OCI-LY3 (cell line): Measurements from ENCODE around the gene PADI3.

ENCODE experiments used
- EZH2phosphoT487 ChIP-seq: fragments of 200-600 bp; shearing (Covaris generic); IDR thresholded peaks from 2 replicates; pipeline ENCODE4 v1.6.1; 2018; ENCODE audit warnings: antibody characterized with exemption, mixed run types, low read depth
- TF ChIP-seq, protein P1 (sequence below): fragments of 200-600, 300-600 bp; sonication (generic); IDR thresholded peaks from 2 replicates; pipeline ENCODE4 v1.5.1; 2014; ENCODE audit warnings: antibody characterized with exemption, low read length, low read depth

DNA sequence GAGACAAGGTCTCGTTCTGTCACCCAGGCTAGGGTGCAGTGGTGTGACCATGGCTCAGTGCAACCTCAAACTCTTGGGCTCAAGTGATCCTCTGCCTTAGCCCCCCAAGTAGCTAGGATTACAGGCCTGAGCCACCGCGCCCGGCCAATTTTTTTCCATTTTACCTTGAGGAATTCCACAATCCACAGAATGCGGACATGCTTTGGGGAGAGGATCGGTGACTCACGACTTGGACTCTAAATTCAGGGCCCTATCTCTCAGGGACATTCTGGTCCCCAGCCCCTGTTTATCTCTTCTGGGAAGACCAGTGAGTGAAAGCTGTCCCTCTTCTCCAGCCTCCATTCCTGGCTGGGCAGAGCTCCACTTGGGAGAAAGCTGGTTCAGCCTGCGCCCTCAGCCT is 38.7 kb upstream of the PADI3 start:
- TF ChIP-seq, protein P1, sequence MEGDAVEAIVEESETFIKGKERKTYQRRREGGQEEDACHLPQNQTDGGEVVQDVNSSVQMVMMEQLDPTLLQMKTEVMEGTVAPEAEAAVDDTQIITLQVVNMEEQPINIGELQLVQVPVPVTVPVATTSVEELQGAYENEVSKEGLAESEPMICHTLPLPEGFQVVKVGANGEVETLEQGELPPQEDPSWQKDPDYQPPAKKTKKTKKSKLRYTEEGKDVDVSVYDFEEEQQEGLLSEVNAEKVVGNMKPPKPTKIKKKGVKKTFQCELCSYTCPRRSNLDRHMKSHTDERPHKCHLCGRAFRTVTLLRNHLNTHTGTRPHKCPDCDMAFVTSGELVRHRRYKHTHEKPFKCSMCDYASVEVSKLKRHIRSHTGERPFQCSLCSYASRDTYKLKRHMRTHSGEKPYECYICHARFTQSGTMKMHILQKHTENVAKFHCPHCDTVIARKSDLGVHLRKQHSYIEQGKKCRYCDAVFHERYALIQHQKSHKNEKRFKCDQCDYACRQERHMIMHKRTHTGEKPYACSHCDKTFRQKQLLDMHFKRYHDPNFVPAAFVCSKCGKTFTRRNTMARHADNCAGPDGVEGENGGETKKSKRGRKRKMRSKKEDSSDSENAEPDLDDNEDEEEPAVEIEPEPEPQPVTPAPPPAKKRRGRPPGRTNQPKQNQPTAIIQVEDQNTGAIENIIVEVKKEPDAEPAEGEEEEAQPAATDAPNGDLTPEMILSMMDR: no peak
- TF ChIP-seq EZH2phosphoT487: no peak
